ENCODE data around the gene YWHAE.

Gene YWHAE

GRCh38 chr17:1329745-1330343 lies 70.2 kb downstream of the YWHAE start:
- peaks cover 29% of the 10 kb centered on the region for H3K27me3 Mint-ChIP-seq (ENCODE audit: low read depth, poor library complexity)

GRCh38 chr17:1328437-1328836 lies 71.6 kb downstream of the YWHAE start:
- H3K4me3 Mint-ChIP-seq = no peak overlapping the region
- no peak for TF ChIP-seq CTCF (IDR thresholded peaks at IDR 0.05)
- H3K36me3 Mint-ChIP-seq (ENCODE audit: low read depth) = no peaks in the 10 kb centered on the region
- H3K27ac Mint-ChIP-seq = no peak overlapping the region
- H3K27me3 Mint-ChIP-seq (ENCODE audit: low read depth, poor library complexity) = peaks cover 31% of the 10 kb centered on the region
- peaks cover 18% of the 10 kb centered on the region for H3K4me1 Mint-ChIP-seq
- peaks cover 3% of the 10 kb centered on the region for H3K9me3 Mint-ChIP-seq
- no peak for DNase-seq

More at GRCh38 chr17:1329745-1330343, 70.2 kb downstream of the YWHAE start:
- Mint-ChIP-seq H3K27ac (no peak overlapping the region), H3K36me3 (ENCODE audit: low read depth) (no peaks in the 10 kb centered on the region), H3K4me1 (peaks cover 24% of the 10 kb centered on the region), H3K9me3 (no peaks in the 10 kb centered on the region), H3K4me3 (no peak overlapping the region)
- no peak for DNase-seq
- no peak for TF ChIP-seq CTCF (IDR thresholded peaks at IDR 0.05)

- Mint-ChIP-seq H3K36me3 (ENCODE audit: low read depth) (no peaks in the 10 kb centered on the region), H3K4me3 (no peak overlapping the region), H3K4me1 (peaks cover 6% of the 10 kb centered on the region), H3K27me3 (ENCODE audit: low read depth, poor library complexity) (peaks cover 45% of the 10 kb centered on the region), H3K9me3 (peaks cover 3% of the 10 kb centered on the region), H3K27ac (no peak overlapping the region)
- no peak for TF ChIP-seq CTCF (IDR thresholded peaks at IDR 0.05)
- DNase-seq = no peak
Measured at GRCh38 chr17:1325766-1326165, 74.3 kb downstream of the YWHAE start.

GRCh38 chr17:1324201-1324771 lies 75.7 kb downstream of the YWHAE start:
- no peak overlapping the region for H3K27ac Mint-ChIP-seq
- TF ChIP-seq CTCF (IDR thresholded peaks at IDR 0.05) = no peak
- DNase-seq = no peak
- H3K9me3 Mint-ChIP-seq = peaks cover 3% of the 10 kb centered on the region
- peaks cover 6% of the 10 kb centered on the region for H3K4me1 Mint-ChIP-seq
- no peaks in the 10 kb centered on the region for H3K36me3 Mint-ChIP-seq (ENCODE audit: low read depth)
- no peak overlapping the region for H3K4me3 Mint-ChIP-seq
- H3K27me3 Mint-ChIP-seq (ENCODE audit: low read depth, poor library complexity) = peaks cover 50% of the 10 kb centered on the region

- peak; percentile 46 for DNase-seq
- no peaks in the 10 kb centered on the region for H3K36me3 Mint-ChIP-seq (ENCODE audit: low read depth)
- no peak for TF ChIP-seq CTCF (IDR thresholded peaks at IDR 0.05)
- no peak overlapping the region for H3K4me3 Mint-ChIP-seq
- H3K27ac Mint-ChIP-seq = no peak overlapping the region
- peaks cover 53% of the 10 kb centered on the region for H3K27me3 Mint-ChIP-seq (ENCODE audit: low read depth, poor library complexity)
- peaks cover 3% of the 10 kb centered on the region for H3K9me3 Mint-ChIP-seq
- H3K4me1 Mint-ChIP-seq = peaks cover 6% of the 10 kb centered on the region
Measured at GRCh38 chr17:1323336-1323735, 76.7 kb downstream of the YWHAE start.

GRCh38 chr17:1322480-1322879 lies 77.5 kb downstream of the YWHAE start:
- TF ChIP-seq CTCF (IDR thresholded peaks at IDR 0.05) = no peak
- Mint-ChIP-seq H3K27me3 (ENCODE audit: low read depth, poor library complexity) (peaks cover 49% of the 10 kb centered on the region), H3K9me3 (peaks cover 3% of the 10 kb centered on the region)

More at GRCh38 chr17:1322480-1322879, 77.5 kb downstream of the YWHAE start:
- Mint-ChIP-seq H3K27ac (no peak overlapping the region), H3K4me3 (no peak overlapping the region), H3K36me3 (ENCODE audit: low read depth) (no peaks in the 10 kb centered on the region), H3K4me1 (peaks cover 6% of the 10 kb centered on the region)
- no peak for DNase-seq
